Dermis blood vessel endothelial cell (primary cell): ENCODE measurements around the gene TNC. TPM values are rescaled to one million over a fixed set of nuclear protein-coding genes. Genes with fewer than 3 reads are reported as not detected.

Experiments used
- DNase-seq: peaks from one replicate; pipeline ENCODE4 v3.0.0; 2010
- total RNA-seq: library from RNA; depleted of rRNA; stranded (reverse); fragments of >200 nt; gene quantifications from 2 replicates; pipeline ENCODE4 v1.2.3, GENCODE V29; 2014

The TNC gene
- total RNA-seq, 1 donor from 2014 or later = 5.1 TPM

- DNase-seq = no peak
These were observed 19.6 kb downstream of the TNC start for GRCh38 chr9:115098226-115098965.

GRCh38 chr9:115093520-115093919 lies 24.4 kb downstream of the TNC start:
- no peak for DNase-seq

GRCh38 chr9:115090486-115090885 lies 27.5 kb downstream of the TNC start:
- no peak for DNase-seq

GRCh38 chr9:115088860-115089259 lies 29.1 kb downstream of the TNC start:
- no peak for DNase-seq

- no peak for DNase-seq
These were observed 31.1 kb downstream of the TNC start for GRCh38 chr9:115086886-115087285.

- DNase-seq = no peak
These were observed 31.5 kb downstream of the TNC start for GRCh38 chr9:115086461-115086860.

GRCh38 chr9:115085773-115086377 lies 32.1 kb downstream of the TNC start:
- DNase-seq = no peak

GRCh38 chr9:115084709-115085108 lies 33.2 kb downstream of the TNC start:
- no peak for DNase-seq

- DNase-seq = no peak
These were observed 33.8 kb downstream of the TNC start for GRCh38 chr9:115084157-115084556.

GRCh38 chr9:115080242-115080641 lies 37.7 kb downstream of the TNC start:
- DNase-seq = no peak

GRCh38 chr9:115079156-115079555 lies 38.8 kb downstream of the TNC start:
- no peak for DNase-seq

GRCh38 chr9:115073456-115073855 lies 44.5 kb downstream of the TNC start:
- no peak for DNase-seq

GRCh38 chr9:115071176-115071575 lies 46.8 kb downstream of the TNC start:
- no peak for DNase-seq

GRCh38 chr9:115069771-115070170 lies 48.2 kb downstream of the TNC start:
- no peak for DNase-seq

- no peak for DNase-seq
These were observed 48.7 kb downstream of the TNC start for GRCh38 chr9:115069302-115069701.

GRCh38 chr9:115068031-115068430 lies 49.9 kb downstream of the TNC start:
- no peak for DNase-seq

- no peak for DNase-seq
These were observed 54.7 kb downstream of the TNC start for GRCh38 chr9:115063058-115063845.

GRCh38 chr9:115058684-115059315 lies 59.2 kb downstream of the TNC start:
- DNase-seq = no peak

- DNase-seq = no peak
These were observed 59.8 kb downstream of the TNC start for GRCh38 chr9:115058175-115058574.

- no peak for DNase-seq
These were observed 60.4 kb downstream of the TNC start for GRCh38 chr9:115057559-115057958.

GRCh38 chr9:115050002-115050490 lies 67.9 kb downstream of the TNC start:
- DNase-seq = no peak

- no peak for DNase-seq
These were observed 71.1 kb downstream of the TNC start for GRCh38 chr9:115046824-115047223.

- no peak for DNase-seq
These were observed 71.8 kb downstream of the TNC start for GRCh38 chr9:115046199-115046598.
